IPS-20b (cell line): Measurements from ENCODE around the gene FARSA.
"Not testable (repeated sequence)": the region's sequence is repeated elsewhere in the genome, so short reads cannot be mapped to it uniquely, and the experiment has no call there.

Source experiments
- H3K27ac ChIP-seq: one replicate; pipeline ENCODE4 v1.5.1; 2013; ENCODE audit warnings: low read length
- H3K27me3 ChIP-seq: 2 replicates; pipeline ENCODE4 v1.6.1; 2013; ENCODE audit warnings: mild to moderate bottlenecking, low read length, inconsistent platforms; ENCODE audit not compliant: insufficient read depth
- H3K36me3 ChIP-seq: 2 replicates; pipeline ENCODE4 v1.6.1; 2013; ENCODE audit warnings: low read depth, mild to moderate bottlenecking, inconsistent platforms, low read length, moderate library complexity; ENCODE audit not compliant: insufficient read depth
- H3K4me1 ChIP-seq: 2 replicates; pipeline ENCODE4 v1.6.1; 2013; ENCODE audit warnings: mild to moderate bottlenecking, control low read depth, inconsistent platforms, low read length, moderate library complexity; ENCODE audit not compliant: insufficient read depth
- H3K4me3 ChIP-seq: 2 replicates; pipeline ENCODE4 v1.5.1; 2013; ENCODE audit warnings: mild to moderate bottlenecking, low read length, inconsistent platforms
- H3K9ac ChIP-seq: 2 replicates; pipeline ENCODE4 v1.6.1; 2013; ENCODE audit warnings: low read depth, mild to moderate bottlenecking, inconsistent platforms, low read length, moderate library complexity
- H3K9me3 ChIP-seq: 2 replicates; pipeline ENCODE4 v1.6.1; 2013; ENCODE audit warnings: mild to moderate bottlenecking, low read depth, low read length, inconsistent platforms; ENCODE audit not compliant: insufficient read depth

The FARSA gene

GRCh38 chr19:12933287-12934072 is at the start of gene FARSA:
Gene FARSA (minus strand): TSS chr19:12933711. CDS start chr19:12933696, 15 bp downstream.
- Histone ChIP-seq H3K9ac (peak within 1 kb of the TSS; percentile 93), H3K36me3 (peaks cover 28% of the 10 kb centered on the region), H3K4me1 (peaks cover 4% of the 10 kb centered on the region; the same call in 1 of the 2 replicates), H3K4me3 (peak within 1 kb of the TSS; percentile 97), H3K27ac (peak within 1 kb of the TSS; percentile 11), H3K9me3 (no peaks in the 10 kb centered on the region), H3K27me3 (no peaks in the 10 kb centered on the region)

GRCh38 chr19:12983091-12983490 is 49.6 kb upstream of the FARSA start:
- Histone ChIP-seq H3K4me3 (peak overlapping the region; percentile 58), H3K27me3 (peaks cover 67% of the 10 kb centered on the region), H3K27ac (no peak overlapping the region), H3K36me3 (no peaks in the 10 kb centered on the region), H3K9me3 (no peaks in the 10 kb centered on the region), H3K9ac (no peak overlapping the region), H3K4me1 (no peaks in the 10 kb centered on the region; the same call in 1 of the 2 replicates)

- H3K27ac ChIP-seq = no peak overlapping the region
- no peak overlapping the region for H3K4me3 ChIP-seq
- H3K4me1 ChIP-seq = no peaks in the 10 kb centered on the region; the same call in 1 of the 2 replicates
Observed at GRCh38 chr19:12982648-12983047, 49.1 kb upstream of the FARSA start.

GRCh38 chr19:12979974-12980373 is 46.5 kb upstream of the FARSA start:
- no peak overlapping the region for H3K9ac ChIP-seq
- H3K27ac ChIP-seq = no peak overlapping the region
- H3K9me3 ChIP-seq = no peaks in the 10 kb centered on the region
- no peaks in the 10 kb centered on the region for H3K4me1 ChIP-seq
- H3K4me3 ChIP-seq = no peak overlapping the region
- H3K36me3 ChIP-seq = no peaks in the 10 kb centered on the region
- peaks cover 36% of the 10 kb centered on the region for H3K27me3 ChIP-seq

More at GRCh38 chr19:12982648-12983047, 49.1 kb upstream of the FARSA start:
- H3K9ac ChIP-seq = no peak overlapping the region
- no peaks in the 10 kb centered on the region for H3K9me3 ChIP-seq
- no peaks in the 10 kb centered on the region for H3K36me3 ChIP-seq
- peaks cover 63% of the 10 kb centered on the region for H3K27me3 ChIP-seq

- H3K9ac ChIP-seq, H3K36me3 ChIP-seq, H3K4me3 ChIP-seq, H3K4me1 ChIP-seq, H3K27me3 ChIP-seq, H3K9me3 ChIP-seq, H3K27ac ChIP-seq: not testable (repeated sequence)
Observed at GRCh38 chr19:12976109-12976508, 42.6 kb upstream of the FARSA start.

GRCh38 chr19:12975221-12975741 is 41.8 kb upstream of the FARSA start:
- no peaks in the 10 kb centered on the region for H3K36me3 ChIP-seq
- no peaks in the 10 kb centered on the region for H3K4me1 ChIP-seq
- no peaks in the 10 kb centered on the region; the same call in 1 of the 2 replicates for H3K27me3 ChIP-seq
- H3K9me3 ChIP-seq = no peaks in the 10 kb centered on the region
- no peak overlapping the region for H3K4me3 ChIP-seq
- H3K9ac ChIP-seq = no peak overlapping the region
- H3K27ac ChIP-seq = no peak overlapping the region

GRCh38 chr19:12974301-12975220 is 41.0 kb upstream of the FARSA start:
- Histone ChIP-seq H3K27me3 (no peaks in the 10 kb centered on the region), H3K9me3 (no peaks in the 10 kb centered on the region), H3K4me1 (no peaks in the 10 kb centered on the region), H3K4me3 (no peak overlapping the region), H3K27ac (no peak overlapping the region), H3K36me3 (no peaks in the 10 kb centered on the region), H3K9ac (no peak overlapping the region)

GRCh38 chr19:12973236-12973635 is 39.7 kb upstream of the FARSA start:
- Histone ChIP-seq H3K27ac (no peak overlapping the region), H3K9me3 (no peaks in the 10 kb centered on the region), H3K4me1 (peaks cover 3% of the 10 kb centered on the region; the same call in 1 of the 2 replicates), H3K9ac (no peak overlapping the region), H3K27me3 (no peaks in the 10 kb centered on the region), H3K36me3 (no peaks in the 10 kb centered on the region), H3K4me3 (no peak overlapping the region)

- no peaks in the 10 kb centered on the region for H3K9me3 ChIP-seq
- H3K9ac ChIP-seq = no peak overlapping the region
- H3K27me3 ChIP-seq = no peaks in the 10 kb centered on the region
- no peak overlapping the region for H3K27ac ChIP-seq
- H3K4me3 ChIP-seq = no peak overlapping the region
- H3K4me1 ChIP-seq = peaks cover 3% of the 10 kb centered on the region; the same call in 1 of the 2 replicates
- no peaks in the 10 kb centered on the region for H3K36me3 ChIP-seq
Observed at GRCh38 chr19:12970070-12970820, 36.7 kb upstream of the FARSA start.

- Histone ChIP-seq H3K36me3 (no peaks in the 10 kb centered on the region), H3K27ac (no peak within 1 kb of the TSS), H3K9ac (no peak within 1 kb of the TSS), H3K27me3 (no peaks in the 10 kb centered on the region), H3K9me3 (no peaks in the 10 kb centered on the region), H3K4me1 (peaks cover 3% of the 10 kb centered on the region; the same call in 1 of the 2 replicates), H3K4me3 (no peak within 1 kb of the TSS)
Observed at GRCh38 chr19:12969292-12969988, 35.9 kb upstream of the FARSA start, which contains the start of gene DAND5. Gene DAND5 (plus strand): TSS chr19:12969576. CDS start chr19:12969661, 85 bp downstream.
